GM13976 (cell line): ENCODE data around the gene PACC1.
"Not testable (repeated sequence)": the region's sequence is repeated elsewhere in the genome, so short reads cannot be mapped to it uniquely, and the experiment has no call there.

Source experiments
- DNase-seq: peaks from one replicate; pipeline ENCODE4 v3.0.0; 2012; ENCODE audit warnings: low spot score
- in situ Hi-C: fragments of 300-500 bp; cut with MboI; formaldehyde crosslinking; loops from one replicate; pipeline ENCODE4 v1.12.0; 2022; ENCODE audit warnings: low sequenced_read_pairs, mixed read lengths, inconsistent platforms; ENCODE audit not compliant: unreplicated experiment
- TF ChIP-seq, protein P1 (sequence below): IDR thresholded peaks from 2 replicates; pipeline ENCODE4 v1.5.1; 2012; ENCODE audit warnings: borderline replicate concordance, mild to moderate bottlenecking; ENCODE audit not compliant: insufficient read depth; ENCODE audit errors: extremely low read depth, missing control alignments, control extremely low read depth

PACC1 gene

DNA sequence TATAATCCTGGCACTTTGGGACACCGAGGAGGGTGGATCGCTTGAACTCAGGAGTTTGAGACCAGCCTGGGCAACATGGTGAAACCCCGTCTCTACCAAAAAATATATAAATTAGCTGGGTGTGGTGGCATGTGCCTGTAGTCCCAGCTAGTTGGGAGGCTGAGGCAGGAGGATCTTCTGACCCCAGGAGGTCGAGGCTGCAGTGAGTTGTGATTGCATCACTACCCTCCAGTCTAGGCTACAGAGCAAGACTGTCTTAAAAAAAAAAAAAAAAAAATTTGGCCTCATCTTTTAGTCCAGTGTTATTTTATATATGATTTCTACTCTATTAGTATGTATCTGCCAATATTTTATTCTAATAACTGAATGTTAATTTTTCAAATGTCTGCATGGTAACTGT, 69.8 kb downstream of the PACC1 start:
- TF ChIP-seq, protein P1, sequence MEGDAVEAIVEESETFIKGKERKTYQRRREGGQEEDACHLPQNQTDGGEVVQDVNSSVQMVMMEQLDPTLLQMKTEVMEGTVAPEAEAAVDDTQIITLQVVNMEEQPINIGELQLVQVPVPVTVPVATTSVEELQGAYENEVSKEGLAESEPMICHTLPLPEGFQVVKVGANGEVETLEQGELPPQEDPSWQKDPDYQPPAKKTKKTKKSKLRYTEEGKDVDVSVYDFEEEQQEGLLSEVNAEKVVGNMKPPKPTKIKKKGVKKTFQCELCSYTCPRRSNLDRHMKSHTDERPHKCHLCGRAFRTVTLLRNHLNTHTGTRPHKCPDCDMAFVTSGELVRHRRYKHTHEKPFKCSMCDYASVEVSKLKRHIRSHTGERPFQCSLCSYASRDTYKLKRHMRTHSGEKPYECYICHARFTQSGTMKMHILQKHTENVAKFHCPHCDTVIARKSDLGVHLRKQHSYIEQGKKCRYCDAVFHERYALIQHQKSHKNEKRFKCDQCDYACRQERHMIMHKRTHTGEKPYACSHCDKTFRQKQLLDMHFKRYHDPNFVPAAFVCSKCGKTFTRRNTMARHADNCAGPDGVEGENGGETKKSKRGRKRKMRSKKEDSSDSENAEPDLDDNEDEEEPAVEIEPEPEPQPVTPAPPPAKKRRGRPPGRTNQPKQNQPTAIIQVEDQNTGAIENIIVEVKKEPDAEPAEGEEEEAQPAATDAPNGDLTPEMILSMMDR, result no peak
- no peak for DNase-seq
- in situ Hi-C loops, result no loop called here

DNA sequence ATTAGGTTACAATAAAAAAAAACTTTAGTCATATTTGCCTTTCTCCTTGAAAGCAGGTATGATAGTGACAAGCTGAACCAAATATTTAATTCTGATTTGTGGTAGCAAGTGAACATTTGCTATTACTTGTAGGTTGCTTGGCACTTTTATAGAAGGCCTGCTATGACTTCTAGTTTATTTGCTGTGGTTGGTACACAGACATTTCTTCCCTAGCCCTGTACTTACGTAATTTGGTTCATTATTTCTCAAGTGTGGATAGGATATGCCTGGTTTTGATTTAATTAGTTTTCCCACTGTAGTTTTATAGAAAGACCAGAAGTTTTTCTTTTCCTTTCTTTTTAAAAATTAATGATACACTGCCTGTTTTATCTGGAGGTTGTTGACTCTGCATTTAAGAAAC, 73.6 kb downstream of the PACC1 start:
- TF ChIP-seq, protein P1, result no peak
- in situ Hi-C loops, result no loop called here
- no peak for DNase-seq

DNA sequence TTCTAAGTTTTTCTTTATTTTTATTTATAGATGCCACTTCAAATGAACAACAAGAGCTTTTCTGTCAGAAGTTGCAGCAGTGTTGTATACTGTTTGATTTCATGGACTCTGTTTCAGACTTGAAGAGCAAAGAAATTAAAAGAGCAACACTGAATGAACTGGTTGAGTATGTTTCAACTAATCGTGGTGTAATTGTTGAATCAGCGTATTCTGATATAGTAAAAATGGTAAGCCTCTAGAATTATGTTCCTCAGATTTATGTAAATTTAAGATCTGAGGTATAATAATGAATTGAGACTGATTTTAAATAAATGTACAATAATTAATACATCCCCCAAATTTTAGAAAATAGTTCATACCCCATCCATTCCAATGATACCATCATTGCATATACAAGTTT, 85.6 kb downstream of the PACC1 start:
- in situ Hi-C loops, result no loop called here
- TF ChIP-seq, protein P1, result no peak
- DNase-seq, result no peak

DNA sequence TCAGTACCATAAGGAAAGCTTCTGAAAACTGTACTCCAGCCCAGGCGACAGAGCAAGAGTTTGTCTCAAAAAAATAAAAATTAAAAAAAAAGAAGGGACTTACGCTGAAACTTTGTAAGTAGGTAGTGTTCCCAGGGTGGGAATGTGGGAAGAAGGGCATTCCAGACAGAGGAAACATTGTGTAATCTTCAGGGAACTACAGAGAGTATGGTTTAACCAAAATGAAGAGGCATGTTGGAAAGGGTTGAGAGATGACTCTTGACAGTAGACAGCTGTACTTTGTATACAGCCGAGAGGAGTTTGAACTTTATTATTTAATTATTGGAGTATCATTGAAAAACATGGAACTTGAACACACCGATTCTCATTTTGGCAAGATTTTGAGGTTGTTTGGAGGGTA, 86.4 kb downstream of the PACC1 start:
- in situ Hi-C loops, result no loop called here
- no peak for DNase-seq
- TF ChIP-seq, protein P1, result no peak

DNA sequence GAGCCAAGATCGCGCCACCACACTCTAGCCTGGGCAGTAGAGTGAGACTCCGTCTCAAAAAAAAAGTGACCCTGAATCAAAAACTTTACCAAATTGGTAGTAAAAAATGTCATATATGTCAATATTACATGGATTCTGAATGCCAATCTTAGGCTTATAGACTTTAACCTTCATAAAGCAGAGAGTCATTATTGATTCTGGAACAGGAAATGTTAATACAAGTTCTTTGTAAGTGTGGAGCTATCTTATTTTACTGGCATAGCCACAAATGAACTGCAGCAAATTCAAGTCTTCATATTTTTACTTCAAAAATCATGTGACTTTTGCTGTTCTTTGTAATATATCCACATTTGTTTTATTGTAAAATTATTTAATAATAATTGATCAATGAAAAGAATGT, 88.1 kb downstream of the PACC1 start:
- in situ Hi-C loops, result no loop called here
- TF ChIP-seq, protein P1, result no peak
- no peak for DNase-seq

DNA sequence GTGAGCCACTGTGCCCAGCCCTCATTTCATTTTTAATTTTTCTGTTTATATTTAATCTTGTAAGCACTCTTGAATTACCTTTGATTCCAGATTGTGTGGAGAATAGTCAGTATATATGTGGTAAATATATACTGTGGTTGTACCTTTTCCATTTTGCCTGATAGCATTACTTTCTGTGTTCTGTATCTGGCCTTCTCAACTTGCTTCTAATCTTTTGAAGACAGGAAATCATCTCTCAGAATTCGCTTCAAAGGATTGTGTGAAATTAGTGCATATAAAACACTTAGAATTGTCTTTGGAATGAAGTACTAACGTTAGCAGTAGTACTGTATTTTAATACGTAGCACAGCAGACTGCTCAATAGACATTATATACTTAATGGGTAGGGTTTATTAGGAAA, 91.6 kb downstream of the PACC1 start:
- DNase-seq, result no peak
- TF ChIP-seq, protein P1, result no peak
- in situ Hi-C loops, result no loop called here

DNA sequence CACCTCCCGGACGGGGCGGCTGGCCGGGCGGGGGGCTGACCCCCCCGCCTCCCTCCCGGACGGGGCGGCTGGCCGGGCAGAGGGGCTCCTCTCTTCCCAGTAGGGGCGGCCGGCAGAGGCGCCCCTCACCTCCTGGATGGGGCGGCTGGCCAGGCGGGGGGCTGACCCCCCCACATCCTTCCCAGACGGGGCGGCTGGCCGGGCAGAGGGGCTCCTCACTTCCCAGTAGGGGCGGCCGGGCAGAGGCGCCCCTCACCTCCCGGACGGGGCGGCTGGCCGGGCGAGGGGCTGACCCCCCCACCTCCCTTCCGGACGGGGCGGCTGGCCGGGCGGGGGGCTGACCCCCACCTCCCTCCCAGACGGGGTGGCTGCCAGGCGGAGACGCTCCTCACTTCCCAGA, 93.7 kb downstream of the PACC1 start:
- DNase-seq, in situ Hi-C loops: not testable (repeated sequence)

DNA sequence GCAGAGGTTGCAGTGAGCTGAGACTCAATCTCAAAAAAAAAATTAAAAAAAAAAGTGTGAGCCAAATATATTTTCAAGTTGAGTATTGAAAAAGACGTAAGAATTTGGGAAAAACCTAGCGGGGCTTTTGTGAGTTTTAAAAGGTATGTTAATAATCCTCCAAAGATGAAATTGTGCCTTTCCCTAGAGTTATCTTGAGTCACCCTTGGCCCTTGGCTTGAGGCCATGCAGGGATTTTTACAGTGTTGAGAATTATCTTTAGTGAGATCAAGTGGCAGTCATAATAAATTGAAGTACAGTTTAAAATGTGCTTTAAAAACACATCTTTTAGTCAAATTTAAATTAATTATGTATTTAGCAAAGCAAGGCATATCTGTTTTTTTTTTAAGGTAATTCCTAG, 96.8 kb downstream of the PACC1 start:
- in situ Hi-C loops, result no loop called here
- TF ChIP-seq, protein P1, result no peak

More for the DNA sequence above, 96.8 kb downstream of the PACC1 start:
- DNase-seq, result no peak
